Keratinocyte (primary cell): ENCODE results near the gene ARID3A. TPM values are rescaled to one million over a fixed set of nuclear protein-coding genes. Genes with fewer than 3 reads are reported as not detected.

Source experiments
- DNase-seq: peaks from one replicate; pipeline ENCODE4 v3.0.0-alpha.2; 2011; ENCODE audit warnings: low read depth, missing footprints, low spot score
- FAIRE-seq: peaks from 2 replicates; lab custom pipeline; 2011; peaks lifted over from hg19 to GRCh38; lab: Jason Lieb, UNC
- H2AFZ ChIP-seq: 2 replicates; pipeline ENCODE4 v1.6.0; 2012; ENCODE audit warnings: low read length, control low read depth, inconsistent platforms; ENCODE audit not compliant: control insufficient read depth
- H3K27ac ChIP-seq: 2 replicates; pipeline ENCODE4 v1.5.1; 2011; ENCODE audit warnings: low read length; ENCODE audit not compliant: control insufficient read depth, insufficient read depth
- H3K27me3 ChIP-seq: 3 replicates; pipeline ENCODE4 v1.6.0; 2011; ENCODE audit warnings: low read length; ENCODE audit not compliant: control insufficient read depth, insufficient read depth; ENCODE audit errors: extremely low read depth
- H3K36me3 ChIP-seq, 2 experiments: 2 replicates in 1 of 2; 3 replicates in 1 of 2; pipeline ENCODE4 v1.5.1; 2011; ENCODE audit warnings: low read length in 2 of 2, mild to moderate bottlenecking in 1 of 2; ENCODE audit not compliant: control insufficient read depth in 2 of 2, insufficient read depth in 2 of 2; ENCODE audit errors: extremely low read depth in 1 of 2
- H3K4me1 ChIP-seq: 3 replicates; pipeline ENCODE4 v1.5.1; 2011; ENCODE audit warnings: low read length; ENCODE audit not compliant: control insufficient read depth, insufficient read depth; ENCODE audit errors: extremely low read depth
- H3K4me2 ChIP-seq: 3 replicates; pipeline ENCODE4 v1.6.0; 2011; ENCODE audit warnings: low read depth, low read length; ENCODE audit not compliant: control insufficient read depth, insufficient read depth; ENCODE audit errors: extremely low read depth
- H3K4me3 ChIP-seq, 3 experiments: fragments of 200-600 bp in 1 of 3; sonication (generic) in 1 of 3; 2 replicates in 2 of 3; 3 replicates in 1 of 3; pipeline ENCODE4 v1.5.1; 2011 to 2016; ENCODE audit warnings: low read length in 3 of 3, mild to moderate bottlenecking in 3 of 3, control low read depth in 2 of 3, inconsistent platforms in 1 of 3, low read depth in 1 of 3, mixed read lengths in 1 of 3, mixed run types in 1 of 3, moderate library complexity in 1 of 3; ENCODE audit not compliant: control insufficient read depth in 2 of 3, insufficient read depth in 2 of 3; ENCODE audit errors: extremely low read depth in 1 of 3
- H3K79me2 ChIP-seq: 2 replicates; pipeline ENCODE4 v1.6.0; 2012; ENCODE audit warnings: low read length; ENCODE audit not compliant: control insufficient read depth, insufficient read depth
- H3K9ac ChIP-seq: 3 replicates; pipeline ENCODE4 v1.6.0; 2011; ENCODE audit warnings: low read length; ENCODE audit not compliant: control insufficient read depth, insufficient read depth; ENCODE audit errors: extremely low read depth
- H3K9me1 ChIP-seq: 3 replicates; pipeline ENCODE4 v1.6.0; 2011; ENCODE audit warnings: low read length; ENCODE audit not compliant: control insufficient read depth, insufficient read depth; ENCODE audit errors: extremely low read depth
- H3K9me3 ChIP-seq: 2 replicates; pipeline ENCODE4 v1.5.1; 2012; ENCODE audit warnings: low read depth, low read length; ENCODE audit not compliant: control insufficient read depth
- H4K20me1 ChIP-seq: 3 replicates; pipeline ENCODE4 v1.6.0; 2011; ENCODE audit warnings: low read length; ENCODE audit not compliant: control insufficient read depth, insufficient read depth; ENCODE audit errors: extremely low read depth
- EZH2 ChIP-seq: IDR thresholded peaks from one replicate; pipeline ENCODE4 v1.6.1; 2012; ENCODE audit warnings: inconsistent platforms, mild to moderate bottlenecking, low read length, moderate library complexity
- dilution Hi-C: fragments of 300-500 bp; cut with MboI; formaldehyde crosslinking; loops from one replicate; pipeline ENCODE4 v1.7.0; 2020; ENCODE audit warnings: low sequenced_read_pairs; ENCODE audit not compliant: extremely low pct_ligation_motif_present
- polyA plus RNA-seq, 5 experiments: library from polyadenylated mRNA; depleted of rRNA in 3 of 5; stranded (reverse) in 3 of 5; stranded (forward) in 1 of 5; unstranded in 1 of 5; fragments of >200 nt; gene quantifications; 1 replicate in 1 of 5; 2 replicates in 3 of 5; 3 replicates in 1 of 5; pipeline versions ENCODE4 v1.2.1 to v1.2.3, GENCODE V29; 2011 to 2012; ENCODE audit warnings: missing spikeins in 2 of 5, low read depth in 1 of 5, low replicate concordance in 1 of 5
- TF ChIP-seq, protein P1 (sequence below), 3 experiments: IDR thresholded peaks in 1 of 3; conservative IDR thresholded peaks in 1 of 3; optimal IDR thresholded peaks in 1 of 3; 2 replicates in 2 of 3; 3 replicates in 1 of 3; pipeline versions ENCODE3 to v1.5.1; 2011; ENCODE audit warnings: low read length in 3 of 3, mild to moderate bottlenecking in 3 of 3, moderate library complexity in 2 of 3, control low read depth in 1 of 3, inconsistent platforms in 1 of 3; ENCODE audit not compliant: insufficient read depth in 2 of 3; ENCODE audit errors: extremely low read depth in 1 of 3

Gene ARID3A
- polyA plus RNA-seq, 1 donor (not counting 4 experiments of a cell fraction or from before 2014, with no cell fraction given) = 2.6 TPM

DNA sequence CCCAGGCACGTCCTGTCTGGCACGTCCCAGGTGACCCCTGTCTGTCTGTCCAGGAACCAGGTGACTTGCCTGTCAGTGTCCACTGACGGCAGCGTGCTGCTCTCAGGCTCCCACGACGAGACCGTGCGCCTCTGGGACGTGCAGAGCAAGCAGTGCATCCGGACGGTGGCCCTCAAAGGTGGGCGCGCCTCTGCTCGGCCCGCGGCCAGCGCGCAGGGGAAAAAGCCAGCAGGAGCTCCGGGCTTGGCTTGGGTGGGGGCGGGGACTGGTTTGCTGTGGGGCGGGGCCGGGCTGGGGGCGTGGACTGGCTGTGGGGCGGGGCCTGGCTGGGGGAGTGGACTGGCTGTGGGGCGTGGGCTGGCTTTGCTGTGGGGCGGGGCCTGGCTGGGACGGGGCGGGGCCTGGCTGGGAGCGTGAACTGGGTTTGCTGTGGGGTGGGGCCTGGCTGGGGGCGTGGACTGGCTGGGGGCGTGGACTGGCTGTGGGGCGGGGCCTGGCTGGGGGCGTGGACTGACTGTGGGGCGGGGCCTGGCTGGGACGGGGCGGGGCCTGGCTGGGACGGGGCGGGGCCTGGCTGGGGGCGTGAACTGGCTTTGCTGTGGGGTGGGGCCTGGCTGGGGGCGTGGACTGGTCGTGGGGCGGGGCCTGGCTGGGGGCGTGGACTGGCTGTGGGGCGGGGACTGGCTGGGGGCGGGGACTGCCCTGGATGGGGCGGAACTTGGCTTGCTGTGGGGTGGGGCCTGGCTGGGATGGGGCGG, 65.5 kb downstream of the ARID3A start:
- no peaks in the 10 kb centered on the region for H4K20me1 ChIP-seq
- TF ChIP-seq, protein P1, sequence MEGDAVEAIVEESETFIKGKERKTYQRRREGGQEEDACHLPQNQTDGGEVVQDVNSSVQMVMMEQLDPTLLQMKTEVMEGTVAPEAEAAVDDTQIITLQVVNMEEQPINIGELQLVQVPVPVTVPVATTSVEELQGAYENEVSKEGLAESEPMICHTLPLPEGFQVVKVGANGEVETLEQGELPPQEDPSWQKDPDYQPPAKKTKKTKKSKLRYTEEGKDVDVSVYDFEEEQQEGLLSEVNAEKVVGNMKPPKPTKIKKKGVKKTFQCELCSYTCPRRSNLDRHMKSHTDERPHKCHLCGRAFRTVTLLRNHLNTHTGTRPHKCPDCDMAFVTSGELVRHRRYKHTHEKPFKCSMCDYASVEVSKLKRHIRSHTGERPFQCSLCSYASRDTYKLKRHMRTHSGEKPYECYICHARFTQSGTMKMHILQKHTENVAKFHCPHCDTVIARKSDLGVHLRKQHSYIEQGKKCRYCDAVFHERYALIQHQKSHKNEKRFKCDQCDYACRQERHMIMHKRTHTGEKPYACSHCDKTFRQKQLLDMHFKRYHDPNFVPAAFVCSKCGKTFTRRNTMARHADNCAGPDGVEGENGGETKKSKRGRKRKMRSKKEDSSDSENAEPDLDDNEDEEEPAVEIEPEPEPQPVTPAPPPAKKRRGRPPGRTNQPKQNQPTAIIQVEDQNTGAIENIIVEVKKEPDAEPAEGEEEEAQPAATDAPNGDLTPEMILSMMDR (optimal IDR thresholded peaks at IDR 0.05 in 1 of 3, IDR thresholded peaks at IDR 0.05 in 1 of 3, conservative IDR thresholded peaks at IDR 0.05 in 1 of 3; ENCODE audit: extremely low read depth in 1 of 3, insufficient read depth in 2 of 3, low read length in 3 of 3) = no peak
- TF ChIP-seq EZH2 = no peak
- H3K9ac ChIP-seq = no peak overlapping the region
- no peak overlapping the region for H3K27ac ChIP-seq
- H3K79me2 ChIP-seq = no peaks in the 10 kb centered on the region
- H2AFZ ChIP-seq = no peak overlapping the region
- no peak for DNase-seq
- no peak for FAIRE-seq
- peaks cover 21 to 24% of the 10 kb centered on the region in 2 experiments for H3K36me3 ChIP-seq
- H3K4me3 ChIP-seq = no peak overlapping the region
- no peaks in the 10 kb centered on the region for H3K9me3 ChIP-seq
- peaks cover 7% of the 10 kb centered on the region for H3K4me1 ChIP-seq
- H3K4me2 ChIP-seq = no peak overlapping the region
- no peaks in the 10 kb centered on the region for H3K9me1 ChIP-seq
- dilution Hi-C loops = no loop called here
- peaks cover 9% of the 10 kb centered on the region for H3K27me3 ChIP-seq

- no peaks in the 10 kb centered on the region for H3K79me2 ChIP-seq
- no peak for DNase-seq
- H3K36me3 ChIP-seq = peaks cover 19 to 20% of the 10 kb centered on the region in 2 experiments
- H3K4me2 ChIP-seq = no peak overlapping the region
- H3K9me3 ChIP-seq = no peaks in the 10 kb centered on the region
- peaks cover 12% of the 10 kb centered on the region for H3K27me3 ChIP-seq
- dilution Hi-C loops = no loop called here
- peaks cover 12% of the 10 kb centered on the region for H3K4me1 ChIP-seq
- H3K9me1 ChIP-seq = no peaks in the 10 kb centered on the region
- FAIRE-seq = no peak
- TF ChIP-seq EZH2 = no peak
- TF ChIP-seq, protein P1 (optimal IDR thresholded peaks at IDR 0.05 in 1 of 3, IDR thresholded peaks at IDR 0.05 in 1 of 3, conservative IDR thresholded peaks at IDR 0.05 in 1 of 3; ENCODE audit: extremely low read depth in 1 of 3, insufficient read depth in 2 of 3, low read length in 3 of 3) = no peak
- H3K27ac ChIP-seq = no peak overlapping the region
- no peak overlapping the region for H3K4me3 ChIP-seq
- no peak overlapping the region for H3K9ac ChIP-seq
- no peaks in the 10 kb centered on the region for H4K20me1 ChIP-seq
- H2AFZ ChIP-seq = no peak overlapping the region
Measured at GRCh38 chr19:991932-992669, 66.3 kb downstream of the ARID3A start.
